Anterior cingulate cortex (tissue), 58 donors: Measurements from ENCODE around the gene MARS2.
"Not testable (repeated sequence)": the region's sequence is repeated elsewhere in the genome, so short reads cannot be mapped to it uniquely, and the experiment has no call there.

Experiments used
- DNase-seq, 58 donors: peaks; one replicate each; lab custom pipeline; 2025; lab: John Stamatoyannopoulos, UW

The MARS2 gene

DNA sequence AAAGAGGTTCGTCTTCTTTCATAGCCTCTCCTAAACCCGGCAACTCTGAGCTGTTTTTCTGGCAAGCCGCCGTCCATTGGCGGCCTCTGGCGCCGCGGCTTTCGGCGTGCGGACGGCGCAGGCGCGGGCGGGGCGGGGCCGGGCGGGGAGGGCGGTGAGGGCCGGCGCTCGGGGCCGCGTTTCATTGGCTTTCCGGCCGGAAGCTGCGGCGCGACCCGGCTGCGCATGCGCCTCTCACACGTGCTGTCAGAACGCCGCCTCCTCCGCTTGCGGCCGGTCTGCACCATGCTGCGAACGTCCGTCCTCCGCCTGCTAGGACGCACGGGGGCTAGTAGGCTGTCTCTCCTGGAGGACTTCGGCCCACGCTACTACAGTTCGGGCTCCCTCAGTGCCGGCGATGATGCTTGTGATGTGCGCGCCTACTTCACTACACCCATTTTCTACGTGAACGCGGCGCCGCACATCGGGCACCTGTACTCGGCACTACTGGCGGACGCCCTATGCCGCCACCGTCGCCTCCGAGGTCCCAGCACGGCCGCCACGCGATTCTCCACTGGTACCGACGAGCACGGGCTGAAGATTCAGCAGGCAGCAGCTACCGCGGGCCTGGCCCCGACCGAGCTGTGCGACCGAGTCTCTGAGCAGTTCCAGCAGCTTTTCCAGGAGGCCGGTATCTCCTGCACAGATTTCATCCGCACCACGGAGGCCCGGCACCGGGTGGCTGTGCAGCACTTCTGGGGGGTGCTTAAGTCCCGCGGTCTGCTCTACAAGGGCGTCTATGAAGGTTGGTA, at the start of gene MARS2:
TSS of gene MARS2 (plus strand) at position 249 of the 791 bp plus-strand sequence. CDS start at position 286, 37 bp downstream.
- DNase-seq: peak; percentile 34 to 96 (median 89)

DNA sequence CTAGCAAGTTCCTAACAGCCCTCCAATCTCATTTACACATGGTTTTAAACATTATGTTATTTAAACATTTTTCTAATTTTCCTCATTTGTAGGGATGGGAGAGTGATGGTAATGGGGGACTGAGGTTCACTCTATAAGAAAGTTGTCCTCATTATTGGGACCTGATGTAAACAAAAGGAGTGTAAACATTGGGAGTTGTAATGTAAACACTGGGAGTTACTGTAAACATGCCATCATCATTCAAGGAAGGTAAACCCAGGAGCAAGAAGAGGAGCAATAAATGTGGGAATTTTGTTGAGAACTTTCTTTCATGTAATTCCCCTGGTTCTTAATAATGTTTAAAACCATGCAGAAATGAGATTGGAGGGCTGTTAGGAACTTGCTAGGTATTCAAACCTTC, 47.6 kb upstream of the MARS2 start:
- DNase-seq: no peak

DNA sequence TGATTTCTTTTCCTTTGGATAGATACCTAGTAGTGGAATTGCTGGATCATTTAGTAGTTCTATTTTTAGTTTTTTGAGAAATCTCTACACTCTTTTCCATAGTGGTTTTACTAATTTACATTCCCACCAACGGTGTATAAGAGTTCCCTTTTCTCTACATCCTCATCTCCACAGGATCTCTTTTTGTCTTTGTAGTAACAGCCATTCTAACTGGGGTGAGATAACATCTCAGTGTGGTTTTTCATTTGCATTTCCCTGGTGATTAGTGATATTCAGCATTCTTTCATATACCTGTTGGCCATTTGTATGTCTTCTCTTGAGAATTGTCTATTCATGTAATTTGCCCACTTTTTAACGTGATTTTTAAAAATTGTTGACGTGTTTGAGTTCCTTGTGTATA, 43.5 kb upstream of the MARS2 start:
- no peak for DNase-seq

DNA sequence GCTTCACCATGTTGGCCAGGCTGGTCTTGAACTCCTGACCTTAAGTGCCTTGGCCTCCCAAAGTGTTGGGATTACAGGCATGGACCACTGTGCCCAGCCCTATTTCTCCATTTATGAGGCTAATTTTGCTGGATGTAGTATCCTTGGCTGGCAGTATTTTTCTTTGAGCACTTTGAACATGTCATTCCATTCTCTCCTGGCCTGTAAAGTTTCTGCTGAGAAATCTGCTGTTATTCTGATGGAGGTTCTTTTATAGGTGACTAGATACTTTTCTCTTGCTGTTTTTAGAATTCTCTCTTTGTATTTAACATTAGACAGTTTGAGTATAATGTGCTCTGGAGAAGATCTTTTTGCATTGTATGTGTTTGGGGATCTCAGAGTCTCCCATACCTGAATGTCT, 38.9 kb upstream of the MARS2 start:
- no peak for DNase-seq

DNA sequence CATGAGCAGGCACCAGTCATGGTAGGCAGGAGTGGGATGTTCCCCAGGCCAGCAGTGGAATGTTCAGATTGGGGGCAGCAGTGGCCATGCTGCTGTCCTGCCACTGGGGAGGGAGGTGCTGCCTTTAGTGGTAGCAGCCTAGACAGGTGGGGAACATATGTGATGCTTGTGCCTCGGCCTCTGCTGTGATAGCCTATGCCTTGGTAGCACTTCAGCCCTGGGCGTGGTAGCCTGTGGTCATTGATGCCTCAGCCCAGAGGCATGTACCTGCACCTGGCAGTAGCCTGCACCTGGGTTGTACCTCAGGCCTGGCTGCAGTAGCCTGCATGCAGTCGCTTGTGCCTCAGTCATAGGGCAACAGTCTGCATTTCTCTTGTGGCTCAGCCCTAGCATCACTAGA, 36.9 kb upstream of the MARS2 start:
- DNase-seq: no peak

DNA sequence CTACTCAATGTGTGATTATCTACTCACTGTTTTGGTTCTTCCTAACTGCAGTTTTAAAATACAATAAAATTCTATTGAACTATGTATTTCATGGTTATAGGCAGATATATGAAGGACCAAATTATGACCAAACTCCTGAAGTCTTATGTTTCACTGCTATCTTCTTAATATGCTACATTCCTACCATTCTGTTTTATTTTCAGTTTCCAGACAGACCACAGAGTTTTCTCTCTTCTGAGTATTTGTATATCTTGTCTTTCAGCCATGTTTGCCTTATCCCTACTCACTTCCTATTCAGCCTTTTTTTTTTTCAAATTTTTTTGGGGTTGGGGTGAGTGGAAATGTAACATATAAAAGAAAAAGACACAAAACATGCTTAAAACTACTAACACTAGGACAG, 36.1 kb upstream of the MARS2 start:
- DNase-seq: no peak

DNA sequence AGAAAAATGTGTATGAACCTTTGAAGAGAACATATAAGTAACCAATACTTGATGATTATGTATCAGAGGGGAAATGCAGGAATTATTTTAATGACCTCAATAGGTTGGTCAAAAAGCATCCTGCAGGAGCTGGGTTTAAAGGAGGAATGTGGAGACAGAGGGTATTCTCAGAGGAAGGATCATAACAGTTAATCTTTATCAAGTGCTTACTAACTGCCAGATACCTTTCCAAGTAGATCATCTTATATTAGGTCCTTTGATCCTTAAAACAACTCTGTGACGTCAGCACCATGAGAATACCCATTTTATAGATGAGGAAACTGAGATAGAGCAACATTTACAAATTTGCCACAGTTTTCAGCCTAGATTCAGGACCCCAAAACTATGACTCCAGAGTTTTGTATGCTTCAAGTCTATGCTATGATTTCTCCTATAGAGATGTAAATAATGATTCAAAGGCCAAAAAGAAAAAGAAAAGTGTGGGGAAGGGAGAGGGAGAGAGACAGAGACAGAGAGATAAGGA, 32.7 kb upstream of the MARS2 start:
- no peak for DNase-seq

DNA sequence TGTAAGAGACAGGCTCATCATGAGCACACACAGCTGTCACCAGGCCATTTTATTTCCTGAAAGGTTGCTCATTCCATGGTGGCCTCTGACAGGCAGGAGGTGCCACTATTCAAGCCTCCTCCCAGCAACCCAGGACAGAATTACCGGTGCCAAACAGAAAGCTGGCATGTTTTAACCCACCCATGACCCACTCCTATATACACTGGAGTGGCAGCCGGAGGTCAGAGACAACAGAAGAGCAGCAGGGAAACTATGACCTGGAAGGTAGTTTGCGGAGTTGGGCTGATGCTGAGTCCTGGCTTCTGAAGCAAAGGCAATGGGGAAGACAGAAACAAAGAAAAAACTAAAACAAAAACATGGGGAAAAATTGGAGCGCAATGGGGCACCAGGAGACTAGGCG, 32.1 kb upstream of the MARS2 start:
- DNase-seq: peak in 8 of 58 donors; percentile 0 to 19 (median 5)

DNA sequence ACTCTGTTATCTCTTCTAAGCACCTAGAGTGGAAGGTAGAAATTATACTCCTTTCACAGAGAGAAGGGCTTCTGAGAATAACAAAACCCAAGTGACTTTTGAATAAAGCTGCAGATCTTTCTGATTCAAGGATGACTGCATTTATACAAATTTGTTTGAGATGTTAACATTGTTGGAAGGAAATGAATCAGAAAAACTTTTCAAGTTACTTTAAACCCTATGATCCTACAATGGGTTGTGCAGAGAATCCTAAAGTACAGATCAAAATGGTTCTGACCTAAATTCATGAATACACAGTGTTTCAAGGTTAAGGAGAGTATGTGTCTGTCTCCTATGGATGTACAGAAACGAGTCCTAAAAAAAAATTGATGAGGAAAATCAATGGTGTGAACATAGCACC, 31.6 kb upstream of the MARS2 start:
- no peak for DNase-seq

DNA sequence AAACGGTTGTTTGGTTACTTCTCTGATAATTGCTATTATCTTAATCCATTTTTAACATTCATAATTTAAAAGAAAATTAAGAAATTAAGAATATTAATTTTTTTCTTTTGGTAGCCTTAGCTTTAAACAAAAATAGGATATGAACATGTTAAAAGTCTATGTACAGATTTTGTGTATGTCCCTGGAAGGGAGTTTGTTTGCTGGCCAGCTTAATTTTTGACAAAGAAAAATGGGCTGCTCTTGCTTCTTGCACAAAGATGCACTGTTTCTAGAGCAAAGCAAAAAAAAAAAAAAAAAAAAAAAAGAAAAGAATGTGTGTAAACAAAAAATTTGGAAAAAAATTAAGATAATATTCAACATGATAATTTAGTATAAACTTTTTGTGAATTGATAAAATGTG, 31.1 kb upstream of the MARS2 start:
- peak in 4 of 58 donors; percentile 0 to 18 (median 2) for DNase-seq

DNA sequence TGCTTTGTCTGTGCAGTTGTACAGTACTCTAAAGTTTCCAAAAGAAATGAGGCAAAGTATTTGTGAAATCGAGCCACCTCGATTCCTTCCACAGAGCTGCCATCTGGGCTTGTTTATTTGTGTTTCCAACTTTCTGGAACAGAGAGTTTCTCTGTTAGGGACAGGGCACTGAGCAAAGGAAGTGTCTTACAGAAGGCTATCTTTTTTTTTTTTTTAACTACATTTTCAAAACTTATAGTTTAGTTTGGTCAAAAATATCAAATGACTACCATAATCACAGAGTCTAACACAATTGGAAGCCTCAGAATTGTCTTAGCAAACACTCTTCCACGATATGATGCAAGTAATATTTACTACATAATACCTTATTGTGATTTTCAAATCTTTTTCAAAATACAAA, 30.6 kb upstream of the MARS2 start:
- DNase-seq: peak in 13 of 58 donors; percentile 0 to 65 (median 10)

DNA sequence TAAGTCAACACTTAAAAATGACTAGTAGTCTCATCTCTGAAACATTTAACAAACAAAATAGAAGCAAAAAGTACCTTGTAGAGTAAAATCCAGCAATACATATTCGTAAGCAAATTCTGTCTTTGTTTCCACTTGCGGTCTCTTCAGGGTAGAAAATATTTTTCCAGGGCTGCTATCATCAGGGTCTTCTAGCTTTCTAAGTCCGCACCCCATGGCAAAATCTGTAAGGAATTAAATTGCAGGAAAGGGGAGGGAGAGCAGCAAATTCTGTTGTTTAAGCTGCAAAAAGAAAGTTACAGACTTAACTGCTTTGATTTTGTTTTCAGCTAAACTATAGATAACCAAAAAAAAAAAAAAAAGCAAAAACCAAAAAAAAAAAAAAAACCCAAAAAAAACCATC, 29.9 kb upstream of the MARS2 start, which contains the start of gene RFTN2:
TSS of gene RFTN2 (minus strand) at position 342 of the 400 bp plus-strand sequence. CDS start at position 213, 129 bp downstream.
- no peak for DNase-seq

DNA sequence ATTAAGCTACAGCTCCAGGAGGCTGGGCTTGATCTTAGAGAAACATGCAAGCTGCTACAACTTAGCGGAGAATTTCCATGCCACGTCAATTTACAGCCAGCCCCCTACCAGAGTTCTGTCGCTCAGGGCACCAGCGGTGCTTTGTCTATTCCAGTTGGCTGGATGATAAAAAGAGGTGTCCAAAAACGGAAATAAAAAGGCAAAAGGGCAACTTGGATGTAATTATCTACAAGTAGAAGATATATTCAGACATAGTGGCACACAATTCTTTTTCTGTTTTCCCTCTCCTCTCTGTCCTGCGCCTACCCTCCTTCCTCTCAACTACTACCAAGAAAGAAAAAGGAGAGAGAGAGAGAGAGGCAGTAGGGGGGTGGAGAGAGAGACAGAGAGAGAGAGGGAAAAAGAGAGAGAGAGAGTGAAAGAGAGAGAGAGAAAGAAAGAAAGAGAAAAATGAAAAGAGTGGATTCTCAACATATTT, 29.4 kb upstream of the MARS2 start:
- peak in 23 of 58 donors; percentile 1 to 60 (median 20) for DNase-seq

DNA sequence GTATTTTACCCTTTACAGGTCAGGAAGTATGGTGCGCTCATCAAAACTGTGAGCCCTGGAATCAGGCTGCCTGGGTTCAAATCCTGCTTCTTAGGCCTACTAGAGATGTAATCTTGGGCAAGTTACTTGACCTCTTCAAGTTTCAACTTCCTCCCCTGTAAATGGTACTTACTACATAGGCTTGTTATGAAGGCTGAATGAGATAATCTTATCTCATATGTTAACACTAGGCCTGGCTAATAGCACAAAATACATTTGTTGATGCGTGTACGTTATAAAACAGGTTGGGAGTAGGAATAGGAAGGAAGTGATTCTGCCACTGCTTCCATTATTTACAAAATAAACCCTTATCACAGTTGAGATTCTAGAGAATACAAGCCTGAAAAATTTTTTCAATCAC, 28.1 kb upstream of the MARS2 start:
- DNase-seq: no peak

DNA sequence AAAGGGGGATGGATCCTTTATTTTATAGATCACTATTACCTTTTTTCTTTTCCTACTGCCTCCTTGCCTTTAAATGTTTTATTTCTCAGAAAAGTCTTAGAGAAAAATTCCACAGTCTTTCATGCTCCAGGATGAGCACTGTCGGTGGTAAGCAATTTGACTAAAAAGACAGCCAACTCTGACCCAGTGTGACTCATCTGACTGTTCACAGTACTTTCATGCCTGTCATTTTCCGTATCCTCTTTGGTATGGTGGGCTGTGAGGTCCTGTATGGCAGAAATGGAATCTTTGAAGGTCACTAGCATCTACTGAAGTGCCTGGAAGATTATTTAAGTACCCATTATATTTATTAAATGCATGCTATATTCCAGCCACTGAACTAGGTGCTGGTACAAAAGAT, 27.7 kb upstream of the MARS2 start:
- DNase-seq: no peak

DNA sequence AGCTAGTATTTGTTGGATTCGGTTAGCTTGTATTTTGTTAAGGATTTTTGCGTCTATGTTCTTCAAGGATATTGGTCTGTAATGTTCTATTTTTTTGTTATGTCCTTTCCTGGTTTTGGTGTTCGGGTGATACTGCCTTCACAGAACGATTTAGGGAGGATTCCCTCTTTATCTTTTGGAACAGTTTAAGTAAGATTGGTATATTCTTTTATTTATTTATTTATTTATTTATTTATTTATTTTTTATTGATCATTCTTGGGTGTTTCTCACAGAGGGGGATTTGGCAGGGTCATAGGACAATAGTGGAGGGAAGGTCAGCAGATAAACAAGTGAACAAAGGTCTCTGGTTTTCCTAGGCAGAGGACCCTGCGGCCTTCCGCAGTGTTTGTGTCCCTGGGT, 10.0 kb upstream of the MARS2 start:
- not testable (repeated sequence) for DNase-seq

DNA sequence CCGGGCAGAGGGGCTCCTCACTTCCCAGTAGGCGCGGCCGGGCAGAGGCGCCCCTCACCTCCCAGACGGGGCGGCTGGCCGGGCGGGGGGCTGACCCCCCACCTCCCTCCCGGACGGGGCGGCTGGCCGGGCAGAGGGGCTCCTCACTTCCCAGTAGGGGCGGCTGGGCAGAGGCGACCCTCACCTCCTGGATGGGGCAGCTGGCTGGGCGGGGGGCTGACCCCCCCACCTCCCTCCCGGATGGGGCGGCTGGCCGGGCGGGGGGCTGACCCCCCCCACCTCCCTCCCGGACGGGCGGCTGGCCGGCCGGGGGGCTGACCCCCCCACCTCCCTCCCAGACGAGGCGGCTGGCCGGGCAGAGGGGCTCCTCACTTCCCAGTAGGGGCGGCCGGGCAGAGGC, 9.2 kb upstream of the MARS2 start:
- not testable (repeated sequence) for DNase-seq

DNA sequence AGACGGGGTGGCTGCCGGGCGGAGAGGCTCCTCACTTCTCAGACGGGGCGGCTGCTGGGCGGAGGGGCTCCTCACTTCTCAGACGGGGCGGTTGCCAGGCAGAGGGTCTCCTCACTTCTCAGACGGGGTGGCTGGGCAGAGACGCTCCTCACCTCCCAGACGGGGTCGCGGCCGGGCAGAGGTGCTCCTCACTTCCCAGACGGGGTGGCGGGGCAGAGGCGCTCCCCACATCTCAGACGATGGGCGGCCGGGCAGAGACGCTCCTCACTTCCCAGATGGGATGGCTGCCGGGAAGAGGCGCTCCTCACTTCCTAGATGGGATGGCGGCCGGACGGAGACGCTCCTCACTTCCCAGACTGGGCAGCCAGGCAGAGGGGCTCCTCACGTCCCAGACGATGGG, 8.6 kb upstream of the MARS2 start:
- not testable (repeated sequence) for DNase-seq

DNA sequence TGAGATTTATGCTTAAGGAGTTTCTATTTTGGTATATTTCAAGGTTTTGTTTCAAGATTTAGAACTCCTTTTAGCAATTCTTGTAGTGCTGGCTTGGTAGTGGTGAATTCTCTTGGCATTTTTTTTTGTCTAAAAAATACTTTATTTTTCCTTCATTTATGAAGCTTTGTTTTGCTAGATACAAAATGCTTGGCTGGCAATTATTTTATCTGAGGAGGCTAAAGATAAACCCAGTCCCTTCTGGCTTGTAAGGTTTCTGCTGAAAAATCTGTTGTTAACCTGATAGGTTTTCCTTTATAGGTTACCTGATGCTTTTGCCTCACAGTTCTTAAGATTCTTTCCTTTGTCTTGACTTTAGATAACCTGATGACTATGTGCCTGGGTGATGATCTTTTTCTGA, 5.4 kb upstream of the MARS2 start:
- DNase-seq: not testable (repeated sequence)

DNA sequence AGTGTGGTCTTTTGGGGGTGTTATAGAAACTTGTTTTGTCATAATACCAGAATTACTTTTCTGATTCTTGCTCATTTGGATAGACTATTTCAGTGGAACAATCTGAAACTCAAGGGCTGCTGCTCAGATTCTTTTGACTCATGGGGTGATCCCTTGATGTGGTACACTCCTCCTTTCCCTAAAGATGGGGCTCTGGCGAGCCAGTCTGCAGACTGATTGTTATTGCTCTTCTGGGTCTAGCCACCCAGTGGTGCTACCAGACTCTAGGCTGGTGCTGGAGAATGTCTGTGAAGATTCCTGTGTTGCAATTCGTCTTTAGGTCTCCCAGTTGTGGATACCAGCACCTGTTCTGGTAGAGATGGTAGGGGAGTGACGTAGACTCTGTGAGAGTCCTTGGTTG, 4.2 kb upstream of the MARS2 start:
- DNase-seq: no peak

DNA sequence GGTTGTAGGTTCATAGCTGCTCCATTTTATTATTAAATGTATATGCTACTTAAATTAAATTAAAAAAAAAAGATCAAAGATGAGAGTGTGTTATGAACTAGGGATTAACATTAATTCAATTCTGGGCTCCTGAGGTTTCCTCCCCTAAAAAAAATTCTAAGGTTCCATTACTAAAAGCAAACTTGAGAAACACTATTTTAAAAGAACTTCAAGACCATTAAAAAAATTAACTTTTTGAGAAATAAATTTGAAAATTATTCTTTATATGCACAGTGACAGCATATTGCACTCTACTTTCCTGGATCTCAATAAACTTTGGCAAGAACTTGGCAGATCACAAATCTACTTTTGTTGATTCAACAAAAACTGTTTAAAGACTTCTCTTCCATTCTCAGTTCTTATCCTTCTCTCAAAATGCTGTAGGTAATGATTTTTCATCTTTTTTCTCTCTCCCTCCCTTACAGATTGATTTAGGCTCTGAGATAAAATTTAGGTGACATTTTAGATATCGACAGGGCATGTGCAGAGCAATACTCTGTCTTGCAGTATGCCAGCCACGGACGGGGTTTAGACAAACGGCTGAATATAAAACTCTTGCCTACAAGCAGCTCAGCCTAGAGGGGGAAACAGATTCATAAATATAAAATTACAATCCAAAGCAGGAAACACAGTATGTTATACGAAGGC, 592 bp upstream of the MARS2 start:
- peak in 2 of 58 donors; percentile 55 to 75 for DNase-seq
